GM12872 (cell line): Measurements from ENCODE around the gene SPC24.

ENCODE experiments used
- CTCF ChIP-seq: IDR thresholded peaks from 3 replicates; pipeline ENCODE4 v1.5.1; 2011; ENCODE audit warnings: low read depth, mild to moderate bottlenecking, low read length, moderate library complexity; ENCODE audit not compliant: insufficient read depth

SPC24 gene

GRCh38 chr19:11174336-11174735 is 18.8 kb upstream of the SPC24 start:
- no peak for TF ChIP-seq CTCF

- no peak for TF ChIP-seq CTCF
Observed at GRCh38 chr19:11173516-11174155, 18.1 kb upstream of the SPC24 start.

- TF ChIP-seq CTCF, result no peak
Observed at GRCh38 chr19:11172576-11172975, 17.0 kb upstream of the SPC24 start.

GRCh38 chr19:11171144-11171543 is 15.6 kb upstream of the SPC24 start:
- no peak for TF ChIP-seq CTCF

GRCh38 chr19:11169896-11170678 is 14.5 kb upstream of the SPC24 start:
- TF ChIP-seq CTCF, result no peak

GRCh38 chr19:11168568-11168967 is 13.0 kb upstream of the SPC24 start:
- TF ChIP-seq CTCF, result no peak

- no peak for TF ChIP-seq CTCF
Observed at GRCh38 chr19:11166281-11167142, 10.9 kb upstream of the SPC24 start.
